Endodermal cell (in vitro differentiated cells): ENCODE data around the gene C6orf62. TPM values are rescaled to one million over a fixed set of nuclear protein-coding genes. Genes with fewer than 3 reads are reported as not detected.

Source experiments
- DNase-seq: peaks from one replicate; pipeline ENCODE4 v3.0.0-alpha.2; 2017
- H3K27ac ChIP-seq: 2 replicates; pipeline ENCODE4 v1.5.1; 2013; ENCODE audit warnings: mild to moderate bottlenecking, low read depth, low read length, moderate library complexity
- H3K27me3 ChIP-seq: 2 replicates; pipeline ENCODE4 v1.6.1; 2013; ENCODE audit warnings: mild to moderate bottlenecking, low read length, moderate library complexity; ENCODE audit not compliant: insufficient read depth, control insufficient read depth, poor library complexity, severe bottlenecking
- H3K36me3 ChIP-seq: 2 replicates; pipeline ENCODE4 v1.7.0; 2013; ENCODE audit warnings: mild to moderate bottlenecking, low read length, moderate library complexity; ENCODE audit not compliant: control insufficient read depth, insufficient read depth
- H3K4me1 ChIP-seq: one replicate; pipeline ENCODE4 v1.7.0; 2013; ENCODE audit warnings: low read length; ENCODE audit not compliant: control insufficient read depth, insufficient read depth
- H3K4me3 ChIP-seq: 2 replicates; pipeline ENCODE4 v1.5.1; 2013; ENCODE audit warnings: mild to moderate bottlenecking, low read length, moderate library complexity
- H3K9ac ChIP-seq: 2 replicates; pipeline ENCODE4 v1.6.1; 2013; ENCODE audit warnings: mild to moderate bottlenecking, low read length, moderate library complexity; ENCODE audit not compliant: poor library complexity, severe bottlenecking; ENCODE audit errors: extremely low read depth
- H3K9me3 ChIP-seq: 2 replicates; pipeline ENCODE4 v1.6.1; 2013; ENCODE audit warnings: mild to moderate bottlenecking, low read length, moderate library complexity; ENCODE audit not compliant: control insufficient read depth
- H3K27ac Mint-ChIP-seq: 2 replicates; pipeline ENCODE4 v1.8.0; 2020; ENCODE audit warnings: mixed read lengths
- H3K27me3 Mint-ChIP-seq: 2 replicates; pipeline ENCODE4 v1.8.0; 2021; ENCODE audit warnings: mild to moderate bottlenecking, mixed read lengths; ENCODE audit not compliant: insufficient read depth
- H3K36me3 Mint-ChIP-seq: 2 replicates; pipeline ENCODE4 v1.8.0; 2020; ENCODE audit warnings: low read depth, mixed read lengths
- H3K4me1 Mint-ChIP-seq: 2 replicates; pipeline ENCODE4 v1.8.0; 2020; ENCODE audit warnings: mixed read lengths
- H3K4me3 Mint-ChIP-seq: 2 replicates; pipeline ENCODE4 v1.8.0; 2020; ENCODE audit warnings: mild to moderate bottlenecking, moderate library complexity, mixed read lengths
- H3K9me3 Mint-ChIP-seq: 2 replicates; pipeline ENCODE4 v1.8.0; 2020; ENCODE audit warnings: mild to moderate bottlenecking, mixed read lengths
- WGBS, 2 experiments: methylation state at CpG; one replicate each; pipeline versions ENCODE4 v1.1.5 to v1.1.7; 2013; ENCODE audit warnings: missing lambda C conversion rate in 2 of 2, mixed read lengths in 1 of 2; ENCODE audit not compliant: insufficient coverage in 1 of 2, insufficient read length in 1 of 2; 5-methylcytosine and 5-hydroxymethylcytosine counted together
- total RNA-seq, 2 donors: library from RNA; stranded (reverse); fragmentation: NEBNext Ultra II Directional in 1 of 2; extraction: Animal tissue kit (Norgen Biotek cat#: 25700) in 1 of 2; gene quantifications; 2 replicates in 1 of 2; 3 replicates in 1 of 2; pipeline ENCODE4 v1.2.1, GENCODE V29; 2021
- TF ChIP-seq, protein P1 (sequence below): fragments of 200-600 bp; sonication (generic); conservative IDR thresholded peaks from 2 replicates; pipeline ENCODE4 v1.5.0; 2021; ENCODE audit warnings: antibody characterized with exemption, mild to moderate bottlenecking

C6orf62 gene
- total RNA-seq, 2 donors from 2014 or later = 106 to 120 TPM

DNA sequence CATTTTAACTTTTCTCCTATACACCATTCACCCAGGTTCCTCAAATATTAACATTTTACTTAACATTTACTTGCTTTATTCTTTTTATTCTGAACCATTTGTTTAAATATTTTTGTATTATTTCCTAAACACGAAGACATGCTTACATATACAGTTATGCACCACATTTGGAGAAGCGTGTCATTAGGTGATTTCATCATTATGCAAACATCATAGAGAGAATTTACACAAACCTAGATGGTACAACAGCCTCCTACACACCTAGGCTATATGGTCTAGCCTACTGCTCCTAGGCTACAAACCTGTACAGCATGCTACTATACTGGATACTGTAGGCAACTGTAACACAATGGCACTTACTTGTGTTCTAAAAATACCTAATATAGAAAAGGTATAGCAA lies 58.8 kb downstream of the C6orf62 start:
- WGBS, 2 experiments = 83 to 94% methylated on average over 2 of the region's 2 CpGs
- TF ChIP-seq, protein P1, sequence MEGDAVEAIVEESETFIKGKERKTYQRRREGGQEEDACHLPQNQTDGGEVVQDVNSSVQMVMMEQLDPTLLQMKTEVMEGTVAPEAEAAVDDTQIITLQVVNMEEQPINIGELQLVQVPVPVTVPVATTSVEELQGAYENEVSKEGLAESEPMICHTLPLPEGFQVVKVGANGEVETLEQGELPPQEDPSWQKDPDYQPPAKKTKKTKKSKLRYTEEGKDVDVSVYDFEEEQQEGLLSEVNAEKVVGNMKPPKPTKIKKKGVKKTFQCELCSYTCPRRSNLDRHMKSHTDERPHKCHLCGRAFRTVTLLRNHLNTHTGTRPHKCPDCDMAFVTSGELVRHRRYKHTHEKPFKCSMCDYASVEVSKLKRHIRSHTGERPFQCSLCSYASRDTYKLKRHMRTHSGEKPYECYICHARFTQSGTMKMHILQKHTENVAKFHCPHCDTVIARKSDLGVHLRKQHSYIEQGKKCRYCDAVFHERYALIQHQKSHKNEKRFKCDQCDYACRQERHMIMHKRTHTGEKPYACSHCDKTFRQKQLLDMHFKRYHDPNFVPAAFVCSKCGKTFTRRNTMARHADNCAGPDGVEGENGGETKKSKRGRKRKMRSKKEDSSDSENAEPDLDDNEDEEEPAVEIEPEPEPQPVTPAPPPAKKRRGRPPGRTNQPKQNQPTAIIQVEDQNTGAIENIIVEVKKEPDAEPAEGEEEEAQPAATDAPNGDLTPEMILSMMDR = no peak
- Mint-ChIP-seq H3K4me1 (peaks cover 31% of the 10 kb centered on the region), H3K9me3 (no peaks in the 10 kb centered on the region), H3K27ac (no peak overlapping the region), H3K4me3 (no peak overlapping the region), H3K36me3 (peaks cover 74% of the 10 kb centered on the region), H3K27me3 (no peaks in the 10 kb centered on the region)
- H3K36me3 ChIP-seq = peaks cover 82% of the 10 kb centered on the region
- DNase-seq = no peak
- H3K9ac ChIP-seq = no peak overlapping the region
- H3K4me1 ChIP-seq = no peaks in the 10 kb centered on the region
- no peak overlapping the region for H3K4me3 ChIP-seq
- no peak overlapping the region for H3K27ac ChIP-seq
- H3K9me3 ChIP-seq = no peaks in the 10 kb centered on the region
- no peaks in the 10 kb centered on the region for H3K27me3 ChIP-seq

DNA sequence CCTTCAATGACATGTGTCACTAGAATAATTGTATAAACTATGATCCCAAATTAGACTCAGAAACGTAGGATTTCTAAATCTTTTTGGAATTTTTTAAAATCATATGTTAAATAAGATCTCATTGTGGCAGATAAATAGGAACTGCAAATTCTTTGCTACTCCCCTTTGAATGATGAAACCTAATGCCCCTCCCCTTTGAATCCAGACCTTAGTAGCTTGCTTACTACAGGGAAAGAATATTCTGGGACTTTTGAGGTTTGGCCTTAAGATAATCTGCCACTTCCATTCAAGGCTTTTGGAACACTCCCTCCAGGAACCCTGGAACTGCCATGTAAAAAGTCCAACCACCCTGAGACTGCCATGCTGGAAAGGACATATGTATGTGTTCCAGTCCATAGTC lies 59.4 kb downstream of the C6orf62 start:
- DNase-seq = no peak
- no peak overlapping the region for H3K4me3 Mint-ChIP-seq

DNA sequence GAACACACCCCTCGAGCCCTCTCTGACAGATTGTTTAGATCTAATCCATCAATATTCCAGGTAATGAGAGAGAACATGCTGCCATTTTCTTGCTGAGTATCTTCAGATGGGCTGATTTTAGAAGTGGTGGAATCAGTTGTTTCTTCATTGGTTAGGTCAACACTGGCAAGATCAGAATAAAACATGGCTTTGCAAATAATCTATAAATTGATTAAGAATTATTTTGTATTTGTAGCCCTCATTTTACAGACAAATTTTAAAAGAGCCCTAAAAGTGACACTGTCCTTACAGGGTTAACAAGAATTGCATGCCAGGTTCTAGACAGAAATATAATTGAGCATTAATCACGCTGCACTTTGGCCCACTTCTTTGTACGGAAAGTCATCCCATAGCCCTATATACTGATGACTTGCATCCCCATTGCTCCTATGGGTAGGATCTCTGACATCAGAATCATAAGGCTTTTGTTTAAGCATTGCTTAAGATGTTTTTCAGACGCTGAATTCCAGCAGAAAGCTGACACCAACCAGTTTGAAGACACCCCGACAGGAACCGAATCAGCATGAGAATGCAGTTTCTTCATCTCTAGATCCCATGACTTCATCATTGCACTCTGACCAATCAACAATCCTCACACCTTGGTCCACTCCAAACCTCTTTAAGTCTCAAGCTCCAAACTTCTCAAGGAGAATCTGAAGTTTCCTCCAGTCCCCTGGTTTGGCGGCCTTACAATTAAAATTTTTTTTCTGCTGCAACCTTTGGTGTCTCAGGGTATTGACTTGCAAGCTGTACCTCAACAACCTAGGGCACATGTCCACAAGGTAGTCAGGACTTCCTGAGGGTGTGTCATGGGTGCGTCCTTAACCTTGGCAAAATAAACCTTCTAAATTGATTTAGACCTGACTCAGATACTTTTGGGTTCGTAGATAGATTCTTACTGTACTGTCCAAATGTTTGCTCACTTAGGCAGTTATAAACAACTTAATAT lies 60.1 kb downstream of the C6orf62 start:
- Histone ChIP-seq H3K4me1 (no peaks in the 10 kb centered on the region), H3K4me3 (no peak overlapping the region), H3K9ac (no peak overlapping the region), H3K36me3 (peaks cover 82% of the 10 kb centered on the region), H3K9me3 (no peaks in the 10 kb centered on the region), H3K27me3 (no peaks in the 10 kb centered on the region), H3K27ac (no peak overlapping the region)
- WGBS, 2 experiments = 69 to 84% methylated on average over 6 to 9 of the region's 9 CpGs
- peaks cover 70% of the 10 kb centered on the region for H3K36me3 Mint-ChIP-seq
- no peaks in the 10 kb centered on the region for H3K9me3 Mint-ChIP-seq
- peak; percentile 58 for DNase-seq
- H3K27me3 Mint-ChIP-seq = no peaks in the 10 kb centered on the region
- no peak overlapping the region for H3K4me3 Mint-ChIP-seq
- peaks cover 20% of the 10 kb centered on the region for H3K4me1 Mint-ChIP-seq
- TF ChIP-seq, protein P1 = no peak
- peak overlapping the region; percentile 41 for H3K27ac Mint-ChIP-seq

More for the DNA sequence above, 59.4 kb downstream of the C6orf62 start:
- H3K9me3 Mint-ChIP-seq = no peaks in the 10 kb centered on the region
- Histone ChIP-seq H3K9me3 (no peaks in the 10 kb centered on the region), H3K36me3 (peaks cover 83% of the 10 kb centered on the region), H3K27me3 (no peaks in the 10 kb centered on the region), H3K4me1 (no peaks in the 10 kb centered on the region), H3K9ac (no peak overlapping the region), H3K4me3 (no peak overlapping the region), H3K27ac (no peak overlapping the region)
- TF ChIP-seq, protein P1 = no peak
- H3K27me3 Mint-ChIP-seq = no peaks in the 10 kb centered on the region
- H3K4me1 Mint-ChIP-seq = peaks cover 25% of the 10 kb centered on the region
- no peak overlapping the region for H3K27ac Mint-ChIP-seq
- peaks cover 73% of the 10 kb centered on the region for H3K36me3 Mint-ChIP-seq
- 93% methylated on average over 1 of the region's 1 CpG; no CpG with 5 or more reads in 1 of the 2 experiments for WGBS, 2 experiments
